Central memory CD8-positive, alpha-beta T cell (primary cell): ENCODE measurements around the gene KLK14.

Experiments used
- ATAC-seq: fragments of 150-1000 bp; cut with Tn5 transposase; replicated peaks from 2 replicates; pipeline ENCODE4 v1.10.0; 2022; ENCODE audit warnings: mild to moderate bottlenecking, moderate FRiP score, moderate number of reproducible peaks; ENCODE audit not compliant: poor library complexity, severe bottlenecking; ENCODE audit errors: extremely low read depth
- DNase-seq, 2 donors: peaks; one replicate each; pipeline ENCODE4 v3.0.0; 2021; ENCODE audit warnings: low spot score in 2 of 2
- H3K27ac Mint-ChIP-seq: one replicate; pipeline ENCODE4 v1.8.0; 2022; ENCODE audit warnings: low read depth, mild to moderate bottlenecking, moderate library complexity, mixed read lengths
- H3K27me3 Mint-ChIP-seq: one replicate; pipeline ENCODE4 v1.8.0; 2022; ENCODE audit warnings: mixed read lengths
- H3K36me3 Mint-ChIP-seq: one replicate; pipeline ENCODE4 v1.8.0; 2022; ENCODE audit warnings: mild to moderate bottlenecking, moderate library complexity, mixed read lengths; ENCODE audit not compliant: insufficient read depth
- H3K4me1 Mint-ChIP-seq: one replicate; pipeline ENCODE4 v1.8.0; 2022; ENCODE audit warnings: mixed read lengths
- H3K4me3 Mint-ChIP-seq: one replicate; pipeline ENCODE4 v1.8.0; 2022; ENCODE audit warnings: mild to moderate bottlenecking, moderate library complexity, mixed read lengths
- H3K9me3 Mint-ChIP-seq: one replicate; pipeline ENCODE4 v1.8.0; 2022; ENCODE audit warnings: mixed read lengths

Gene KLK14, protein sequence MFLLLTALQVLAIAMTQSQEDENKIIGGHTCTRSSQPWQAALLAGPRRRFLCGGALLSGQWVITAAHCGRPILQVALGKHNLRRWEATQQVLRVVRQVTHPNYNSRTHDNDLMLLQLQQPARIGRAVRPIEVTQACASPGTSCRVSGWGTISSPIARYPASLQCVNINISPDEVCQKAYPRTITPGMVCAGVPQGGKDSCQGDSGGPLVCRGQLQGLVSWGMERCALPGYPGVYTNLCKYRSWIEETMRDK

DNA sequence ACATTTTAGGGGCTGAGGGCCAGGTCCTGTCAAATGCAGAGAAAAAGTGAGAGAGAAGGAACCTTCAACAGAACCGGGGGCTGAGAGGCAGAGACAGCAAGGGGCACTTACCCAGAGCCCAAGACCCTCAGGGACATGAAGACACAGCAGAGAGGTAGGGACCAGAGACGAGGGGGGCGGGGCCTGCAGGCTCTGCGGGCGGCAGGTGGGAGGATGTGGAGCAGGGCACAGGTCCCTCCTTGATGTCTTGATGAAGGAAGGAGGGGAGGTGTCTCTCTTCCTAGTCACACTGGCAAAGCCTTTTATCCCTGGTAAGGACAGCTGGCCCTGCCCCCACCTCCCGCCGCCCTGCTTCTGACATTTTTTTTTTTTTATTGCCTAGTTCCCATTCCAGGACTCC lies at the start of gene KLK14:
Gene KLK14, minus strand, starts transcription at position 277 of the 400 bp plus-strand sequence. Its CDS starts 273 bp downstream, at position 4.
- Mint-ChIP-seq H3K4me3 (no peak within 1 kb of the TSS), H3K36me3 (peaks cover 2% of the 10 kb centered on the region), H3K27ac (peak within 1 kb of the TSS; percentile 16), H3K9me3 (no peaks in the 10 kb centered on the region), H3K4me1 (no peaks in the 10 kb centered on the region), H3K27me3 (peaks cover 26% of the 10 kb centered on the region)
- no peak for DNase-seq
- no peak for ATAC-seq

DNA sequence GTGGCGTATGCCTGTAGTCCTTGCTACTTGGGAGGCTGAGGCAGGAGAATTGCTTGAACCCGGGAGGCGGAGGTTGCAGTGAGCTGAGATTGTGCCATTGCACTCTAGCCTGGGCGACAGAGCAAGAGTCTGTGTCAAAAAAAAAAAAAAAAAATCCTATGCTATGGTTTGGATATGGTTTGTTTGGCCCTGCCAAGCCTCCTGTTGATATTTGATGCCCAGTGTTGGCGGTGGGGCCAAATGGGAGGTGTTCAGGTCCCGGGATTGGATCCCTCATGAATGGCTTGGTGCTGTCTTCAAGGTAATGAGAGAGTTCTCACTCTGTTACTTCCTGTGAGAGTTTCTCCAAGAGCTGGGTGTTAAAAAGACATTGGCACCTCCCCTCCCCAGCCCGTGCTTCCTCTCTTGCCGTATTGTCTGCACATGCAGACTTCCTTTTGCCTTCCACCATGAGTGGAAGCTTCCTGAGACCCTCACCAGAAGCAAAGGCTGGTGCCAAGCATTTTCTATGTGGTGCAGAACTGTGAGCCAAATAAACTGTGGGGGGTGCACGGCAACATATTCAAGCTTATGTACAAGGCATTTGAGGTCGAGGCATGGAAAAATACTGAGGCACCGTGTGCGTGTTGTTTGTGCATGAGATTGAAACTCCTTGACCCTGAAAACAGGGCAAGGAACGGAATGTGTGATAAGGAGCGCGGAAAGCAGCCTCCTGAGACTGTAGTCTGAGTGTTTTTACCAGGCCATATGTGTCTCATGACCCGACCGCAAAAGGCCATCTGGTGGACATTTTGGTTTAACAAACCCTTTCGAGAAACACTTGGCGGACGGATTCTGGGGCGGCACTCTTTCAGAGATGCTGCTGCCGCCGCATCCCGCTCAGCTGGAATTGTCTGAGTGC lies 49.3 kb upstream of the KLK14 start:
- peaks cover 79% of the 10 kb centered on the region for H3K4me1 Mint-ChIP-seq
- ATAC-seq (peak; percentile 90), DNase-seq (peak in 1 of 2 donors; percentile 25)
- no peaks in the 10 kb centered on the region for H3K27me3 Mint-ChIP-seq
- H3K9me3 Mint-ChIP-seq: peaks cover 5% of the 10 kb centered on the region
- peaks cover under 1% of the 10 kb centered on the region for H3K36me3 Mint-ChIP-seq
- H3K4me3 Mint-ChIP-seq: peak overlapping the region; percentile 80
- H3K27ac Mint-ChIP-seq: peak overlapping the region; percentile 62

DNA sequence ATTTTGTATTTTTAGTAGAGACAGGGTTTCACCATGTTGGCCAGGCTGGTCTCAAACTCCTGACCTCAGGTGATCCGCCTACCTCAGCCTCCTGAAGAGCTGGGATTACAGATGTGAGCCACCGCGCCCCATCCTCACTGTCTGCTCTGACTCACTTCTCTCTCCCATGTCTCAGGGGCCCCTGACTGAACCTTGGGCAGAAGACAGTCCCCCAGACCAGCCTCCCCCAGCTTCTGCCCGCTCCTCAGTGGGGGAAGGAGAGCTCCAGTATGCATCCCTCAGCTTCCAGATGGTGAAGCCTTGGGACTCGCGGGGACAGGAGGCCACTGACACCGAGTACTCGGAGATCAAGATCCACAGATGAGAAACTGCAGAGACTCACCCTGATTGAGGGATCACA lies 47.0 kb upstream of the KLK14 start:
- H3K27ac Mint-ChIP-seq: peak overlapping the region; percentile 77
- H3K4me1 Mint-ChIP-seq: peaks cover 79% of the 10 kb centered on the region
- ATAC-seq: no peak
- H3K27me3 Mint-ChIP-seq: no peaks in the 10 kb centered on the region
- H3K36me3 Mint-ChIP-seq: no peaks in the 10 kb centered on the region
- no peak for DNase-seq
- H3K4me3 Mint-ChIP-seq: peak overlapping the region; percentile 60
- peaks cover 5% of the 10 kb centered on the region for H3K9me3 Mint-ChIP-seq

DNA sequence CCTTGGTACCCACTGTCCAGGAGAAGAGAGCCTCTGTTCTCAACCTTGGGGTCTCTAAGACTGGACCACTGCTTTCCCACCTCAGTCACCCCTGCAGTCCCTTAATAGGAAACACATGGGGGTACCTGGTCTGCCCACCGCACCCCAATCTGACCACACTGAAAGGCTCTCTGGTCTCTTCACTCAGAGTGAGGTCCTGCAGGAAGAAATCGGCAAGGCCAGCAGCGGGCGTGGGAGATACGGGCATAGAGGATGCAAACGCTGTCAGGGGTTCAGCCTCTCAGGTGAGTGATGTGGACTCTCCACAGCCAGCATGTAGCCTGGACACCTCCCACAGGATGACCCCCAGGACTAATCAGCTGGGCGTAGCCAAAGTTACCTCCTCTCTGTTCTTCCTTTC lies 45.5 kb upstream of the KLK14 start:
- no peak for ATAC-seq
- no peak for DNase-seq
- Mint-ChIP-seq H3K4me1 (peaks cover 85% of the 10 kb centered on the region), H3K27ac (peak overlapping the region; percentile 87), H3K4me3 (peak overlapping the region; percentile 65), H3K27me3 (no peaks in the 10 kb centered on the region), H3K9me3 (peaks cover 5% of the 10 kb centered on the region), H3K36me3 (peaks cover 2% of the 10 kb centered on the region)

DNA sequence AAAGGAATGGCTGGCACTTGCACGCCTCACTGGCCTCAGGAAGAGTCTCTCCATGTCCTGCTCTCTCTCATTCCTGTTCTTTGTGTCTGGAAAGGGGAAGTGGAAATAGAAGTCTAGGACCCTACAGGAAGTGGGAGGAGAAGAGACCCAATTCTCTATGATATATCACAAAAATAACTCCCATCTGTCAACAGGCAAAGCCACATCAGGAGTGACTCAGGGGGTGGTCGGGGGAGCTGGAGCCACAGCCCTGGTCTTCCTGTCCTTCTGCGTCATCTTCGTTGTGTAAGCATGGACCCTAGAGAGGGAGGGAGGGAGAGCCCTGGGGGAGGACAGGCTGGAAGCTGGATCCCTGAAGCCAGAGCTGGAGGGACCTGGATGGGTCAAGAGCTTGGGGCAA lies 45.1 kb upstream of the KLK14 start:
- H3K27ac Mint-ChIP-seq: peak overlapping the region; percentile 70
- no peak for DNase-seq

DNA sequence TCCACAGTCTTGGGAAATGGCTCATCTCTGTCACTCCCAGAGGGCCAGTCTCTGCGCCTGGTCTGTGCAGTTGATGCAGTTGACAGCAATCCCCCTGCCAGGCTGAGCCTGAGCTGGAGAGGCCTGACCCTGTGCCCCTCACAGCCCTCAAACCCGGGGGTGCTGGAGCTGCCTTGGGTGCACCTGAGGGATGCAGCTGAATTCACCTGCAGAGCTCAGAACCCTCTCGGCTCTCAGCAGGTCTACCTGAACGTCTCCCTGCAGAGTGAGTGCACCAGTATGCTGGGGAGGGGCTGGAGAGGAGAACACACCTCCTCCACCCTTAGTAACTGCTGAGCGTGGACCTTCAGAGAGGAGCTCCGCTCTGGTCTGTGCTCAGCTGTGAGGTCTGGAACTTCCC lies 44.3 kb upstream of the KLK14 start:
- H3K27ac Mint-ChIP-seq: peak overlapping the region; percentile 87
- H3K9me3 Mint-ChIP-seq: peaks cover 3% of the 10 kb centered on the region
- H3K4me3 Mint-ChIP-seq: peak overlapping the region; percentile 44
- ATAC-seq: no peak
- H3K36me3 Mint-ChIP-seq: peaks cover 2% of the 10 kb centered on the region
- DNase-seq: no peak
- H3K4me1 Mint-ChIP-seq: peaks cover 87% of the 10 kb centered on the region
- no peaks in the 10 kb centered on the region for H3K27me3 Mint-ChIP-seq

More for the DNA sequence above, 45.1 kb upstream of the KLK14 start:
- H3K4me1 Mint-ChIP-seq: peaks cover 87% of the 10 kb centered on the region
- no peaks in the 10 kb centered on the region for H3K27me3 Mint-ChIP-seq
- H3K36me3 Mint-ChIP-seq: peaks cover 2% of the 10 kb centered on the region
- H3K9me3 Mint-ChIP-seq: peaks cover 5% of the 10 kb centered on the region
- peak overlapping the region; percentile 44 for H3K4me3 Mint-ChIP-seq
- no peak for ATAC-seq

DNA sequence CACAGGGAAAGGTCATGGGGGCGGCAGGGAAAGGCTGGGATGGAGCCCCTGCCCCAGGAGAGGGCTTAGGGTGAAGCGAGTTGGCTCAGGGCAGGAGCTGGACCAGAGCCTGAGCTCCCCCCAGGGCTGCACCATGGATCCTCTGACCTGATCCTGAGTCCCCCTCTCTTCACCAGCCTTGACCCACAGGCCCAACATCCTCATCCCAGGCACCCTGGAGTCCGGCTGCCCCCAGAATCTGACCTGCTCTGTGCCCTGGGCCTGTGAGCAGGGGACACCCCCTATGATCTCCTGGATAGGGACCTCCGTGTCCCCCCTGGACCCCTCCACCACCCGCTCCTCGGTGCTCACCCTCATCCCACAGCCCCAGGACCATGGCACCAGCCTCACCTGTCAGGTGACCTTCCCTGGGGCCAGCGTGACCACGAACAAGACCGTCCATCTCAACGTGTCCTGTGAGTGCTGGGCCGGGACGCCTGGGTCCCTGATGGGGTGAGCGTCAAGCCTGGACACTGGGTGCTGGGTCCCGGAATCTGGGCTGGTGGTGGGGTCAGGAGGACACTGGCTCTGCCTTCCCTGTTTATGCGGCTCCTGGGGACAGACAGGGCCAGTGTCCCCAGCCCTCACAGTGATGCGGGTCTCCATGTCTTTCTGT lies 42.9 kb upstream of the KLK14 start:
- no peak for ATAC-seq
- H3K4me1 Mint-ChIP-seq: peaks cover 80% of the 10 kb centered on the region

DNA sequence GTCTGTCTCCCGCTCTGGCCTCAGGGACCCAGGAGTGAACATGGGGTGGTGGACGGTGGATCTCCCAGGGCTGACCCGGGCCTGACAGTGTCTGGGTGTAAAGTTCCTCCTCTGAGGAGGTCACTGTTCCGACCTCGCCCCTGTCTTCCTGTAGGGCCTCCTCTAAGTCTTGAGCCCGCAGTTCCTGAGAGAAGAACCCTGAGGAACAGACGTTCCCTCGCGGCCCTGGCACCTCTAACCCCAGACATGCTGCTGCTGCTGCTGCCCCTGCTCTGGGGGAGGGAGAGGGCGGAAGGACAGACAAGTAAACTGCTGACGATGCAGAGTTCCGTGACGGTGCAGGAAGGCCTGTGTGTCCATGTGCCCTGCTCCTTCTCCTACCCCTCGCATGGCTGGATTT lies 42.0 kb upstream of the KLK14 start, which contains the start of gene SIGLEC9:
Gene SIGLEC9, plus strand, starts transcription at position 178 of the 400 bp plus-strand sequence. Its CDS starts 69 bp downstream, at position 247.
- peaks cover 80% of the 10 kb centered on the region for H3K4me1 Mint-ChIP-seq
- no peaks in the 10 kb centered on the region for H3K27me3 Mint-ChIP-seq
- DNase-seq (no peak), ATAC-seq (no peak)
- no peaks in the 10 kb centered on the region for H3K9me3 Mint-ChIP-seq
- H3K27ac Mint-ChIP-seq: peak within 1 kb of the TSS; percentile 87
- peaks cover 2% of the 10 kb centered on the region for H3K36me3 Mint-ChIP-seq
- H3K4me3 Mint-ChIP-seq: peak within 1 kb of the TSS; percentile 64

More for the DNA sequence above, 42.9 kb upstream of the KLK14 start:
- DNase-seq: no peak
- Mint-ChIP-seq H3K27me3 (no peaks in the 10 kb centered on the region), H3K36me3 (peaks cover 2% of the 10 kb centered on the region), H3K27ac (peak overlapping the region; percentile 87), H3K9me3 (no peaks in the 10 kb centered on the region), H3K4me3 (peak overlapping the region; percentile 64)

DNA sequence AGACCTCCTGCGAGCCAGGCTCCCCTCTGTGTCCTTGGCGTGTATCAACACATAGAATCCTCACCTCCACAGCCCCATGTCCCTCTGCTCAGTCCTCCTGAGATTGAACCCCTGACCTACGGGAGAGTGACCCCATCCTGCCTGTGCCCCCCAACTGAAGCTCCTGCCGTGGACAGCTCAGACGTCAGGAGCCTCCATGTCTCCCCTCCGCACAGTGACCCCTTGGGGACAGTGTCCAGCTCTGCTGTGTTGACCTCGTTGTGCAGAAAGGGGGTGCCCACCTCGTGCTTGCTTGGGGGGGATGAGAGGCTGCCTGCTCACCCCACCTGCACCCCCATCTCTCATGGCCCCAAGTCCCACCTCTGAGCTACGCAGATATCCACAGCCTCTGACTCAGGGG lies 41.5 kb upstream of the KLK14 start:
- peak overlapping the region; percentile 64 for H3K4me3 Mint-ChIP-seq
- no peaks in the 10 kb centered on the region for H3K27me3 Mint-ChIP-seq
- H3K27ac Mint-ChIP-seq: peak overlapping the region; percentile 87
- H3K36me3 Mint-ChIP-seq: peaks cover 3% of the 10 kb centered on the region
- peaks cover 81% of the 10 kb centered on the region for H3K4me1 Mint-ChIP-seq
- DNase-seq: no peak
- ATAC-seq: no peak
- H3K9me3 Mint-ChIP-seq: no peaks in the 10 kb centered on the region

DNA sequence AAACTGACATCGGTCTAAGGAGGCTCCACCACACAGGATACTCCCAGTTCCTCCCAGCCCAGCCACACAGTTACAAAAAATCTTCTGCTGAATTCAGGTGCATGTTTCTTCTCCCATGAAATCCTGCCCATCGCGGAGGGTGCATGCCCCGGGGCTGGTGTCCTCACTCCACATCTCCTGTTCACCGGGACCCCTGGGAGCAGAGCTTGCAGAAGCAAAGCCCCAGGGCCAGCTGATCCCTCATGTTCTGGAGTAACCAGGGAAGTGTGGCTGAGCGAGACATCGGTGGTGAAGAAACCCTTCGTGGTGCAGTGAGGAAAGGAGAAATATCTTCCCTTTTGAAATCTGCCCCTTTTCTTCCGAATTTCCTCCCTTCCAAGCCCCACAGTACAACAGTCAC lies 41.1 kb upstream of the KLK14 start:
- peak overlapping the region; percentile 64 for H3K4me3 Mint-ChIP-seq
- H3K27ac Mint-ChIP-seq: peak overlapping the region; percentile 87
- no peaks in the 10 kb centered on the region for H3K9me3 Mint-ChIP-seq
- peaks cover 82% of the 10 kb centered on the region for H3K4me1 Mint-ChIP-seq
- no peaks in the 10 kb centered on the region for H3K27me3 Mint-ChIP-seq
- no peak for DNase-seq
- H3K36me3 Mint-ChIP-seq: peaks cover 3% of the 10 kb centered on the region
- ATAC-seq: no peak

DNA sequence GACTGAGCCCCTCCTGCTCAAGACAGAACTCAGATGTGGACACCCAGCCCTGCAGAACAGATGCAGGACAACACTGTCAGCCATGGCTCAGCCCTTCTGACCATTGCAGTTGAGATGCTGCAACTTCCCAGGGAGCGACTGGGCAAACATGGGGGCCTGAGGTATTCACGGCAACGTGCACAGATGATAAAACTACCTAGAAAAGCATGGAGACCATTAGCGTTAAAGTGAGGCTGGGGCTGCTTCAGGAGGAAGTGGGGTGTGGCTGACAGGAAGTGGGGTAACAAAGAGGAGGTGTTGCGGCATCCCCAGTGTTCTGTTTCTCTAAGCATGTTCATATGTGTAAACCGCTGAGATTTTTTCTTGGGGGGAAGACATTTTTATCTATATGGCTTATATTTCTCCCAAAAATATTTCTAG lies 40.7 kb upstream of the KLK14 start:
- DNase-seq: peak; percentile 37 to 53
- Mint-ChIP-seq H3K9me3 (no peaks in the 10 kb centered on the region), H3K27ac (peak overlapping the region; percentile 87), H3K27me3 (no peaks in the 10 kb centered on the region), H3K36me3 (peaks cover 3% of the 10 kb centered on the region), H3K4me1 (peaks cover 79% of the 10 kb centered on the region), H3K4me3 (peak overlapping the region; percentile 64)
- ATAC-seq: peak; percentile 99
